Vagina (tissue), 2 donors: ENCODE measurements around the gene TRIM44. TPM values are rescaled to one million over a fixed set of nuclear protein-coding genes. Genes with fewer than 3 reads are reported as not detected.

Experiments
- DNase-seq, 2 donors: peaks; one replicate each; pipeline ENCODE4 v3.0.0-alpha.2; 2017; ENCODE audit errors: extremely low spot score in 2 of 2
- H3K27ac ChIP-seq: fragments of 200-600 bp; sonication (generic); one replicate; pipeline ENCODE4 v1.5.1; 2019
- H3K27me3 ChIP-seq: fragments of 200-600 bp; sonication (generic); one replicate; pipeline ENCODE4 v1.5.1; 2019
- H3K36me3 ChIP-seq, 2 donors: fragments of 200-600 bp; sonication (generic); one replicate each; pipeline ENCODE4 v1.5.1; 2017 to 2019
- H3K4me1 ChIP-seq: fragments of 200-600 bp; sonication (generic); one replicate; pipeline ENCODE4 v1.5.1; 2019
- H3K4me3 ChIP-seq, 2 donors: fragments of 200-600 bp; sonication (generic); 1 replicate in 1 of 2; 2 replicates in 1 of 2; pipeline ENCODE4 v1.5.1; 2016 to 2019
- H3K9me3 ChIP-seq: fragments of 200-600 bp; sonication (generic); one replicate; pipeline ENCODE4 v1.5.1; 2019
- POLR2A ChIP-seq, 2 donors: fragments of 450-650 bp; IDR thresholded peaks; one replicate each; pipeline ENCODE4 v1.6.1; 2017; ENCODE audit warnings: antibody characterized with exemption in 2 of 2, mild to moderate bottlenecking in 2 of 2, moderate library complexity in 2 of 2
- POLR2AphosphoS5 ChIP-seq, 2 donors: sonication (generic); formaldehyde crosslinking; IDR thresholded peaks; one replicate each; pipeline ENCODE4 v1.9.0; 2017; ENCODE audit warnings: antibody characterized with exemption in 2 of 2, mild to moderate bottlenecking in 2 of 2, low read depth in 1 of 2; ENCODE audit not compliant: insufficient read depth in 1 of 2
- intact Hi-C: fragments of 100-400 bp; cut with DNase I; formaldehyde crosslinking; loops from one replicate; pipeline ENCODE4 v1.15.1; 2023
- total RNA-seq: library from RNA; depleted of rRNA; stranded (reverse); fragments of >200 nt; gene quantifications from one replicate; pipeline ENCODE4 v1.2.3, GENCODE V29; 2016
- TF ChIP-seq, protein P1 (sequence below), 3 experiments: fragments of 450-650 bp in 2 of 3; fragments of 200-600 bp in 1 of 3; sonication (generic) in 1 of 3; IDR thresholded peaks; one replicate each; pipeline ENCODE4 v1.5.1; 2017 to 2019; ENCODE audit warnings: antibody characterized with exemption in 3 of 3, mild to moderate bottlenecking in 2 of 3, moderate library complexity in 2 of 3

Gene TRIM44
- total RNA-seq, 1 donor from 2014 or later, result 27.7 TPM

DNA sequence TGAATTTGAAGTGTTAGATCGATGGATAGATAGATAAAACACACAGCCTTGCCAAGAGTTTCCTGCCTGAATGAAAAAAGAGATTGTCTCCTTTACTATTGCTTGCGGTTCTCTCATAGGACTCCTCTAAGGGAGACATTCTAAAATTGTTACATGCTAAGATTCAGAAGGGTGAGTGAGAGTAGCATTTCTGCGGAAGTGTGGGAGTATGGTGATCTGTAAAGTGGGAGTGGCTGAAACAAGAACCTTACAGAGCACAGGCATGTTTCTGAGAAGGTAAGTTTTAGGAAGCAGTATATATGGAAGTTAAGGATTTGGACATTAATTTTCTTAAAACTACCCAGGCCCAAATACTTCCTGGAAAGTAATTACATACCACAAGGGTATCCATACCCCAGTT lies 139.6 kb downstream of the TRIM44 start:
- Histone ChIP-seq H3K27me3 (no peaks in the 10 kb centered on the region), H3K4me1 (peaks cover 24% of the 10 kb centered on the region), H3K27ac (no peak overlapping the region), H3K9me3 (no peaks in the 10 kb centered on the region), H3K36me3 (no peaks in the 10 kb centered on the region), H3K4me3 (no peak overlapping the region)
- no peak for DNase-seq
- TF ChIP-seq POLR2A (IDR thresholded peaks at IDR 0.05) (no peak), POLR2AphosphoS5 (IDR thresholded peaks at IDR 0.05; ENCODE audit: insufficient read depth in 1 of 2, low read depth in 1 of 2) (no peak)
- TF ChIP-seq, protein P1, sequence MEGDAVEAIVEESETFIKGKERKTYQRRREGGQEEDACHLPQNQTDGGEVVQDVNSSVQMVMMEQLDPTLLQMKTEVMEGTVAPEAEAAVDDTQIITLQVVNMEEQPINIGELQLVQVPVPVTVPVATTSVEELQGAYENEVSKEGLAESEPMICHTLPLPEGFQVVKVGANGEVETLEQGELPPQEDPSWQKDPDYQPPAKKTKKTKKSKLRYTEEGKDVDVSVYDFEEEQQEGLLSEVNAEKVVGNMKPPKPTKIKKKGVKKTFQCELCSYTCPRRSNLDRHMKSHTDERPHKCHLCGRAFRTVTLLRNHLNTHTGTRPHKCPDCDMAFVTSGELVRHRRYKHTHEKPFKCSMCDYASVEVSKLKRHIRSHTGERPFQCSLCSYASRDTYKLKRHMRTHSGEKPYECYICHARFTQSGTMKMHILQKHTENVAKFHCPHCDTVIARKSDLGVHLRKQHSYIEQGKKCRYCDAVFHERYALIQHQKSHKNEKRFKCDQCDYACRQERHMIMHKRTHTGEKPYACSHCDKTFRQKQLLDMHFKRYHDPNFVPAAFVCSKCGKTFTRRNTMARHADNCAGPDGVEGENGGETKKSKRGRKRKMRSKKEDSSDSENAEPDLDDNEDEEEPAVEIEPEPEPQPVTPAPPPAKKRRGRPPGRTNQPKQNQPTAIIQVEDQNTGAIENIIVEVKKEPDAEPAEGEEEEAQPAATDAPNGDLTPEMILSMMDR (IDR thresholded peaks at IDR 0.05), result no peak
- intact Hi-C loops, result no loop called here

DNA sequence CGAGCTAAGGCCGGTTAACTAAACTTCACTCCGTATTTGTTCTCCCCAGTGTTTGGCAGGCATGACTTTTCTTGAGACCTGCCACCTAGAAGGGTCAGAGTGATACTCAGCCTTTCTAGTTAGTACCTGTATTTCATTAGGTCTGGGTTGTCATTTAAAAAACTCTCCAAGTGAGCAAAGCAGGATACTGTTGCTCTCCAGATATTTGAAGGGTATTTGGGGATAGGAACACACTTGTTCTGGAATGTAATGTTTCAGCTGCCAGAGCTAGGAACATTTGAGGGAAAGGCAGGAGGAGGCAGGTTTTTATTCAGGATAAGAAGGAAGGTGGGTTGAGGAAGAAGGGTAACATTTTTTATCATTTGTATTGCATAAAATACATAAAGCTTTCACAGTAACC lies 140.1 kb downstream of the TRIM44 start:
- intact Hi-C loops, result no loop called here
- no peak for DNase-seq
- no peak overlapping the region for H3K4me3 ChIP-seq
- TF ChIP-seq POLR2A (IDR thresholded peaks at IDR 0.05), result no peak
- TF ChIP-seq POLR2AphosphoS5 (IDR thresholded peaks at IDR 0.05; ENCODE audit: insufficient read depth in 1 of 2, low read depth in 1 of 2), result no peak
- TF ChIP-seq, protein P1 (IDR thresholded peaks at IDR 0.05), result no peak
- H3K36me3 ChIP-seq, result no peaks in the 10 kb centered on the region
- H3K9me3 ChIP-seq, result no peaks in the 10 kb centered on the region
- H3K4me1 ChIP-seq, result peaks cover 23% of the 10 kb centered on the region
- no peak overlapping the region for H3K27ac ChIP-seq
- no peaks in the 10 kb centered on the region for H3K27me3 ChIP-seq

- H3K27ac ChIP-seq, result no peak overlapping the region
- no peaks in the 10 kb centered on the region for H3K27me3 ChIP-seq
- intact Hi-C loops, result no loop called here
- H3K9me3 ChIP-seq, result no peaks in the 10 kb centered on the region
- H3K4me1 ChIP-seq, result peaks cover 18% of the 10 kb centered on the region
- no peak for DNase-seq
- H3K36me3 ChIP-seq, result no peaks in the 10 kb centered on the region
- no peak for TF ChIP-seq POLR2AphosphoS5 (IDR thresholded peaks at IDR 0.05; ENCODE audit: insufficient read depth in 1 of 2, low read depth in 1 of 2)
- TF ChIP-seq, protein P1 (IDR thresholded peaks at IDR 0.05), result no peak
- TF ChIP-seq POLR2A (IDR thresholded peaks at IDR 0.05), result no peak
- no peak overlapping the region for H3K4me3 ChIP-seq
Measured at GRCh38 chr11:35803115-35803514, 140.5 kb downstream of the TRIM44 start.

DNA sequence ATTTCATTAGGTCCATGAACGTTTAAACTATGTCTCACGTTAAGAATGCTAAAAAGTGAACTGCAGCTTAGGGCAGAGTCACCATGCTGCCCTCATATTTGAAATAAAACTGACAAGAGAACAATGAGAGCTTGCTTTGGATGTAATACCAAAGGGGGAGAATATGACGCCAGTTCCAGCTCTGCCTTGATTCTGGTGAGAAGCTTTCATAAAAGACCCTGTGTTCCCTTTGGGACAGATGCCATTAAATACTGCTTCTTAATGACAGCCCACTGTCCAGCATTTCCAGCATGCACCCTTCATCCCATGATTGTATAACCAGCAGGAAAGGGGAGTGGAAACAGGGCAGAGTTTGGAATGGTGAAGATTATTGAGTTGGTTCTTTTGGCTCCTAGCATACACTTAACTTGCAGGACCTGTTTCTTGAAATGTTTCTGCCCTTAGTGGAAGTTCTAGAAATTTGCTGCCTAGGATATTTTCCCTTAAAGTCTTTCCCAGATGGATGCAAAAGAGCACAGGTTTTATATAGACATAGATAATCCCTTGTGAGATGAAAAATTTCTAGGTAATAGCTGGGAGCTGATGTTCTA lies 142.0 kb downstream of the TRIM44 start:
- H3K4me3 ChIP-seq, result no peak overlapping the region
- no peaks in the 10 kb centered on the region for H3K9me3 ChIP-seq
- no peaks in the 10 kb centered on the region for H3K27me3 ChIP-seq
- no peak overlapping the region for H3K27ac ChIP-seq
- TF ChIP-seq POLR2A (IDR thresholded peaks at IDR 0.05) (no peak), POLR2AphosphoS5 (IDR thresholded peaks at IDR 0.05; ENCODE audit: insufficient read depth in 1 of 2, low read depth in 1 of 2) (no peak)
- TF ChIP-seq, protein P1 (IDR thresholded peaks at IDR 0.05), result no peak
- H3K4me1 ChIP-seq, result peaks cover 11% of the 10 kb centered on the region
- intact Hi-C loops, result no loop called here
- H3K36me3 ChIP-seq, result no peaks in the 10 kb centered on the region
- no peak for DNase-seq

DNA sequence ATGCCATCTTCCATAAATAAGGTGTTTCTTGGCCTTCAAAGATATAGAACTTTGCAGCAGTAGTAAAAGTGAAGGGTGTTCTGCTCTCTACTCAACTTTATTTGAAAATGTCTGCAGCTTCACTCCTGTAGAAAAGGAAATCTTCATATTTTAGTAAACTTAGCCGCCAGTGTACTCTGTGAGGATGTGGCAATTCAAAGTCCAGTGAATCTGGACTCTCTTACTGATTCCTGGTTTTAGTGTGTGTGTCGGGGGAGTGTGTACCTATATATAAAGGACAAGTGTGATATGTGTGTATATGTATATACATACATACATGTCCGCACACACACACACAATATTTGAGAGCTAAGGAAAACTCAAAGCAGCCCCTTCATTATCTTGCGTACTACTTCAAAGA lies 147.0 kb downstream of the TRIM44 start:
- TF ChIP-seq POLR2A (IDR thresholded peaks at IDR 0.05) (no peak), POLR2AphosphoS5 (IDR thresholded peaks at IDR 0.05; ENCODE audit: insufficient read depth in 1 of 2, low read depth in 1 of 2) (no peak)
- TF ChIP-seq, protein P1 (IDR thresholded peaks at IDR 0.05), result no peak

More for the DNA sequence above, 147.0 kb downstream of the TRIM44 start:
- Histone ChIP-seq H3K9me3 (no peaks in the 10 kb centered on the region), H3K27ac (no peak overlapping the region), H3K4me1 (peaks cover 13% of the 10 kb centered on the region), H3K36me3 (no peaks in the 10 kb centered on the region), H3K4me3 (no peak overlapping the region), H3K27me3 (no peaks in the 10 kb centered on the region)
- intact Hi-C loops, result no loop called here
- DNase-seq, result no peak
